SK-N-SH (cell line): Measurements from ENCODE around the gene DUSP5. TPM values are rescaled to one million over a fixed set of nuclear protein-coding genes. Genes with fewer than 3 reads are reported as not detected.

Source experiments
- CTCF ChIA-PET: fragments of 300-600, 350-600 bp; formaldehyde crosslinking; extraction: SDS; loops from one replicate; lab custom pipeline; 2021; lab: Yijun Ruan, JAX
- POLR2A ChIA-PET: fragments of 350-600 bp; sonication (Branson Sonifier 250); formaldehyde crosslinking; extraction: SDS; loops from one replicate; lab custom pipeline; 2020; ENCODE audit warnings: antibody characterized with exemption, inconsistent platforms; lab: Yijun Ruan, JAX
- DNase-seq: peaks from one replicate; pipeline ENCODE4 v3.0.0; 2012
- H2AFZ ChIP-seq: fragments of 200-600 bp; sonication (generic); 2 replicates; pipeline ENCODE4 v1.8.1; 2016; ENCODE audit warnings: antibody characterized with exemption, mild to moderate bottlenecking, low read depth
- H3F3A ChIP-seq: fragments of 200-600 bp; sonication (generic); replicated peaks from 2 replicates; pipeline ENCODE3; 2016; ENCODE audit warnings: antibody characterized with exemption, mild to moderate bottlenecking; ENCODE audit not compliant: insufficient read depth
- H3K27ac ChIP-seq, 2 experiments: fragments of 200-500 bp in 1 of 2; fragments of 200-600 bp in 1 of 2; sonication (Bioruptor generic) in 1 of 2; sonication (generic), shearing (Covaris generic) in 1 of 2; 2 replicates each; pipeline versions ENCODE4 v1.5.1 to v1.6.1; 2014 to 2016; ENCODE audit warnings: low read depth in 2 of 2, inconsistent platforms in 1 of 2, low read length in 1 of 2, mild to moderate bottlenecking in 1 of 2, mixed read lengths in 1 of 2
- H3K27me3 ChIP-seq: fragments of 200-600 bp; sonication (generic), shearing (Covaris generic); 2 replicates; pipeline ENCODE4 v1.6.1; 2016; ENCODE audit warnings: mixed run types; ENCODE audit not compliant: insufficient read depth
- H3K36me3 ChIP-seq, 2 experiments: fragments of 200-500 bp in 1 of 2; fragments of 200-600 bp in 1 of 2; sonication (Bioruptor generic) in 1 of 2; sonication (generic) in 1 of 2; replicated peaks in 1 of 2; 2 replicates each; pipeline versions ENCODE3 to v1.5.1; 2014 to 2016; ENCODE audit warnings: low read length in 1 of 2, mild to moderate bottlenecking in 1 of 2; ENCODE audit not compliant: insufficient read depth in 2 of 2, control insufficient read depth in 1 of 2
- H3K4me1 ChIP-seq, 2 experiments: fragments of 200-500 bp in 1 of 2; fragments of 200-600 bp in 1 of 2; sonication (Bioruptor generic) in 1 of 2; sonication (generic), shearing (Covaris generic) in 1 of 2; 2 replicates each; pipeline versions ENCODE4 v1.5.1 to v1.6.1; 2014 to 2016; ENCODE audit warnings: low read depth in 1 of 2, low read length in 1 of 2, mixed run types in 1 of 2; ENCODE audit not compliant: insufficient read depth in 2 of 2, control insufficient read depth in 1 of 2
- H3K4me2 ChIP-seq: fragments of 200-600 bp; sonication (generic), shearing (Covaris generic); 2 replicates; pipeline ENCODE4 v1.6.1; 2017; ENCODE audit warnings: mixed run types
- H3K4me3 ChIP-seq, 2 experiments: fragments of 200-500 bp in 1 of 2; fragments of 200-600 bp in 1 of 2; sonication (Bioruptor generic) in 1 of 2; sonication (generic), shearing (Covaris generic) in 1 of 2; 2 replicates each; pipeline versions ENCODE4 v1.5.1 to v1.8.1; 2014 to 2016; ENCODE audit warnings: low read depth in 2 of 2, inconsistent platforms in 1 of 2, low read length in 1 of 2, mild to moderate bottlenecking in 1 of 2, mixed read lengths in 1 of 2, moderate library complexity in 1 of 2
- H3K79me2 ChIP-seq: fragments of 200-600 bp; sonication (generic); 2 replicates; pipeline ENCODE4 v1.8.1; 2017; ENCODE audit warnings: mild to moderate bottlenecking; ENCODE audit not compliant: insufficient read depth
- H3K9ac ChIP-seq: fragments of 200-600 bp; sonication (generic); 2 replicates; pipeline ENCODE4 v1.6.1; 2017; ENCODE audit warnings: mixed run types
- H3K9me2 ChIP-seq: fragments of 200-600 bp; sonication (generic); 2 replicates; pipeline ENCODE4 v1.6.1; 2017; ENCODE audit warnings: mixed run types
- H3K9me3 ChIP-seq: fragments of 200-600 bp; sonication (generic); 2 replicates; pipeline ENCODE4 v1.6.1; 2017; ENCODE audit warnings: mixed run types, mild to moderate bottlenecking, moderate library complexity
- H4K20me1 ChIP-seq: fragments of 200-600 bp; sonication (generic); 2 replicates; pipeline ENCODE4 v1.6.1; 2017; ENCODE audit warnings: mild to moderate bottlenecking, mixed run types; ENCODE audit not compliant: insufficient read depth
- CTCF ChIP-seq: fragments of 200-600 bp; sonication (generic); IDR thresholded peaks from 2 replicates; pipeline ENCODE4 v1.6.1; 2017; ENCODE audit warnings: antibody characterized with exemption, mild to moderate bottlenecking, moderate library complexity
- EP300 ChIP-seq, 2 experiments: IDR thresholded peaks; 2 replicates each; pipeline versions ENCODE4 v1.4.0 to v1.6.1; 2012; ENCODE audit warnings: borderline replicate concordance in 1 of 2, low read depth in 1 of 2, low read length in 1 of 2
- EZH2phosphoT487 ChIP-seq: fragments of 200-600 bp; sonication (generic); IDR thresholded peaks from 2 replicates; pipeline ENCODE4 v1.6.1; 2017; ENCODE audit warnings: low read depth, mixed run types, mild to moderate bottlenecking, antibody characterized with exemption, moderate library complexity, borderline replicate concordance
- FOSL2 ChIP-seq: IDR thresholded peaks from 2 replicates; pipeline ENCODE4 v1.4.0; 2012; ENCODE audit warnings: low read depth, mild to moderate bottlenecking, moderate library complexity, borderline replicate concordance
- FOXJ3 ChIP-seq: sonication (generic); formaldehyde crosslinking; IDR thresholded peaks from 2 replicates; pipeline ENCODE4 v1.5.1; 2020; ENCODE audit warnings: mild to moderate bottlenecking, missing genetic modification reagents
- FOXM1 ChIP-seq: IDR thresholded peaks from 2 replicates; pipeline ENCODE4 v1.4.0; 2012; ENCODE audit warnings: low read depth, mild to moderate bottlenecking
- GABPA ChIP-seq: IDR thresholded peaks from 2 replicates; pipeline ENCODE4 v1.4.0; 2012; ENCODE audit warnings: low read depth, mild to moderate bottlenecking
- GATA2 ChIP-seq: sonication (generic); formaldehyde crosslinking; IDR thresholded peaks from 2 replicates; pipeline ENCODE4 v1.5.0; 2020; ENCODE audit warnings: mild to moderate bottlenecking, missing genetic modification reagents
- JUND ChIP-seq: IDR thresholded peaks from 2 replicates; pipeline ENCODE4 v1.4.0; 2012
- MAX ChIP-seq: IDR thresholded peaks from 2 replicates; pipeline ENCODE4 v1.4.0; 2012; ENCODE audit warnings: low read depth
- MXI1 ChIP-seq: IDR thresholded peaks from 2 replicates; pipeline ENCODE4 v1.6.1; 2012; ENCODE audit warnings: mild to moderate bottlenecking, low read depth, low read length, improper control_type of control experiment
- NFIC ChIP-seq: IDR thresholded peaks from 2 replicates; pipeline ENCODE4 v1.4.0; 2012; ENCODE audit warnings: borderline replicate concordance
- NRF1 ChIP-seq: IDR thresholded peaks from 2 replicates; pipeline ENCODE4 v1.6.1; 2012; ENCODE audit warnings: low read depth, mild to moderate bottlenecking, low read length
- POLR2AphosphoS5 ChIP-seq: IDR thresholded peaks from 2 replicates; pipeline ENCODE4 v1.6.1; 2012; ENCODE audit warnings: low read depth, low read length
- RAD21 ChIP-seq: IDR thresholded peaks from 2 replicates; pipeline ENCODE4 v1.6.1; 2012; ENCODE audit warnings: mild to moderate bottlenecking, low read length
- REST ChIP-seq: IDR thresholded peaks from 2 replicates; pipeline ENCODE4 v1.6.1; 2012; ENCODE audit warnings: mild to moderate bottlenecking, low read depth, low read length, moderate library complexity
- RFX5 ChIP-seq: IDR thresholded peaks from 2 replicates; pipeline ENCODE4 v1.6.1; 2012; ENCODE audit warnings: mild to moderate bottlenecking, improper control_type of control experiment, low read length
- RXRA ChIP-seq: IDR thresholded peaks from 2 replicates; pipeline ENCODE4 v1.4.0; 2012; ENCODE audit warnings: low read depth, mild to moderate bottlenecking, borderline replicate concordance
- SIN3A ChIP-seq: IDR thresholded peaks from 2 replicates; pipeline ENCODE4 v1.6.1; 2012; ENCODE audit warnings: low read depth, mild to moderate bottlenecking, low read length, moderate library complexity, borderline replicate concordance
- SMC3 ChIP-seq: IDR thresholded peaks from 2 replicates; pipeline ENCODE4 v1.6.1; 2012; ENCODE audit warnings: low read depth, low read length, improper control_type of control experiment
- TAF1 ChIP-seq: IDR thresholded peaks from 2 replicates; pipeline ENCODE4 v1.6.1; 2012; ENCODE audit warnings: low read depth, mild to moderate bottlenecking, low read length, moderate library complexity, borderline replicate concordance
- TCF12 ChIP-seq: IDR thresholded peaks from 2 replicates; pipeline ENCODE4 v1.4.0; 2012
- TEAD4 ChIP-seq: IDR thresholded peaks from 2 replicates; pipeline ENCODE4 v1.4.0; 2012; ENCODE audit warnings: mild to moderate bottlenecking, borderline replicate concordance; ENCODE audit not compliant: insufficient read depth
- WGBS: methylation state at CpG from one replicate; pipeline ENCODE4 v1.1.6; 2017; ENCODE audit warnings: low lambda C conversion rate; 5-methylcytosine and 5-hydroxymethylcytosine counted together
- polyA plus RNA-seq, 3 experiments: library from polyadenylated mRNA; depleted of rRNA; stranded (reverse); fragments of >200 nt; gene quantifications; 2 replicates each; pipeline ENCODE4 v1.2.3, GENCODE V29; 2012
- TF ChIP-seq, protein P1 (sequence below): fragments of 150-350 bp; IDR thresholded peaks from 2 replicates; pipeline ENCODE4 v1.6.1; 2017; ENCODE audit warnings: antibody characterized with exemption, low read length, low read depth, borderline replicate concordance

DUSP5 gene
- polyA plus RNA-seq, 1 of the 3 experiments (the other 2 are of a cell fraction) = 52.0 TPM

GRCh38 chr10:110535958-110536891 lies 38.5 kb downstream of the DUSP5 start:
- no peak overlapping the region for H3K9ac ChIP-seq

More at GRCh38 chr10:110535958-110536891, 38.5 kb downstream of the DUSP5 start:
- H3K9me2 ChIP-seq = no peaks in the 10 kb centered on the region
- no peak for DNase-seq
- peak overlapping the region; percentile 71; the same call in 1 of the 2 replicates for H2AFZ ChIP-seq
- ChIA-PET CTCF (interaction anchor here (1.8 kb wide), 1 partner anchor 182 kb away, joined by 6 read pairs; no protein-coding TSS in a partner anchor), POLR2A (no interaction called here)
- peak overlapping the region; percentile 59 for H3K4me2 ChIP-seq
- H3K79me2 ChIP-seq = no peaks in the 10 kb centered on the region
- H3K4me1 ChIP-seq = peaks cover 0 to 20% of the 10 kb centered on the region in 2 experiments; a peak in 2 of 4 replicates
- no peaks in the 10 kb centered on the region for H3K27me3 ChIP-seq
- no peaks in the 10 kb centered on the region for H3K36me3 ChIP-seq
- no peaks in the 10 kb centered on the region for H4K20me1 ChIP-seq
- H3K4me3 ChIP-seq = 0 out of 4 replicates have a peak overlapping the region, but pooled peaks of 1 of the 2 experiments have one; percentile 3
- H3F3A ChIP-seq = peaks cover 25% of the 10 kb centered on the region
- WGBS = 28% methylated on average over 12 of the region's 12 CpGs
- H3K27ac ChIP-seq = peak overlapping the region in 1 of 2 experiments; percentile 58; a peak in 2 of 4 replicates
- TF ChIP-seq RXRA = no peak
- TF ChIP-seq RAD21 = peak; percentile 53
- TF ChIP-seq JUND = peak; percentile 3; the same call in 1 of the 2 replicates
- TF ChIP-seq NRF1 = no peak
- TF ChIP-seq TAF1 = no peak; the same call in 1 of the 2 replicates
- TF ChIP-seq GABPA = no peak
- TF ChIP-seq EP300 (IDR thresholded peaks at IDR 0.05; ENCODE audit: borderline replicate concordance in 1 of 2, low read depth in 1 of 2, low read length in 1 of 2) = peak in 1 of 2 experiments; percentile 44; a peak in 2 of 4 replicates
- no peak for TF ChIP-seq GATA2 (CRISPR knock-in tag)
- TF ChIP-seq MXI1 = no peak
- no peak for TF ChIP-seq REST
- no peak for TF ChIP-seq TEAD4
- TF ChIP-seq, protein P1, sequence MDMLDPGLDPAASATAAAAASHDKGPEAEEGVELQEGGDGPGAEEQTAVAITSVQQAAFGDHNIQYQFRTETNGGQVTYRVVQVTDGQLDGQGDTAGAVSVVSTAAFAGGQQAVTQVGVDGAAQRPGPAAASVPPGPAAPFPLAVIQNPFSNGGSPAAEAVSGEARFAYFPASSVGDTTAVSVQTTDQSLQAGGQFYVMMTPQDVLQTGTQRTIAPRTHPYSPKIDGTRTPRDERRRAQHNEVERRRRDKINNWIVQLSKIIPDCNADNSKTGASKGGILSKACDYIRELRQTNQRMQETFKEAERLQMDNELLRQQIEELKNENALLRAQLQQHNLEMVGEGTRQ = no peak
- peak; percentile 26; the same call in 1 of the 2 replicates for TF ChIP-seq MAX
- no peak for TF ChIP-seq EZH2phosphoT487
- TF ChIP-seq SMC3 = peak; percentile 53
- 0 out of 2 replicates have a peak, but pooled peaks have one; percentile 24 for TF ChIP-seq FOSL2
- 0 out of 2 replicates have a peak, but pooled peaks have one; percentile 4 for TF ChIP-seq TCF12
- peak; percentile 72 for TF ChIP-seq NFIC
- no peak for TF ChIP-seq POLR2AphosphoS5
- no peak for TF ChIP-seq SIN3A
- TF ChIP-seq RFX5 = no peak
- TF ChIP-seq CTCF = peak; percentile 46
- no peak for TF ChIP-seq FOXJ3 (CRISPR knock-in tag)
- no peak for TF ChIP-seq FOXM1
- no peaks in the 10 kb centered on the region for H3K9me3 ChIP-seq
